Vagina (tissue), 2 donors: ENCODE measurements around the gene NLRP3. TPM values are rescaled to one million over a fixed set of nuclear protein-coding genes. Genes with fewer than 3 reads are reported as not detected.
A peak's percentile ranks its signal among the peaks of the same experiment; 100 is the strongest.
"Not testable (repeated sequence)": the region's sequence is repeated elsewhere in the genome, so short reads cannot be mapped to it uniquely, and the experiment has no call there.

Source experiments
- DNase-seq, 2 donors: peaks; one replicate each; pipeline ENCODE4 v3.0.0-alpha.2; 2017; ENCODE audit errors: extremely low spot score in 2 of 2
- H3K27ac ChIP-seq: fragments of 200-600 bp; sonication (generic); one replicate; pipeline ENCODE4 v1.5.1; 2019
- H3K27me3 ChIP-seq: fragments of 200-600 bp; sonication (generic); one replicate; pipeline ENCODE4 v1.5.1; 2019
- H3K36me3 ChIP-seq, 2 donors: fragments of 200-600 bp; sonication (generic); one replicate each; pipeline ENCODE4 v1.5.1; 2017 to 2019
- H3K4me1 ChIP-seq: fragments of 200-600 bp; sonication (generic); one replicate; pipeline ENCODE4 v1.5.1; 2019
- H3K4me3 ChIP-seq, 2 donors: fragments of 200-600 bp; sonication (generic); 1 replicate in 1 of 2; 2 replicates in 1 of 2; pipeline ENCODE4 v1.5.1; 2016 to 2019
- H3K9me3 ChIP-seq: fragments of 200-600 bp; sonication (generic); one replicate; pipeline ENCODE4 v1.5.1; 2019
- POLR2A ChIP-seq, 2 donors: fragments of 450-650 bp; IDR thresholded peaks; one replicate each; pipeline ENCODE4 v1.6.1; 2017; ENCODE audit warnings: antibody characterized with exemption in 2 of 2, mild to moderate bottlenecking in 2 of 2, moderate library complexity in 2 of 2
- POLR2AphosphoS5 ChIP-seq, 2 donors: sonication (generic); formaldehyde crosslinking; IDR thresholded peaks; one replicate each; pipeline ENCODE4 v1.9.0; 2017; ENCODE audit warnings: antibody characterized with exemption in 2 of 2, mild to moderate bottlenecking in 2 of 2, low read depth in 1 of 2; ENCODE audit not compliant: insufficient read depth in 1 of 2
- intact Hi-C: fragments of 100-400 bp; cut with DNase I; formaldehyde crosslinking; loops from one replicate; pipeline ENCODE4 v1.15.1; 2023
- total RNA-seq: library from RNA; depleted of rRNA; stranded (reverse); fragments of >200 nt; gene quantifications from one replicate; pipeline ENCODE4 v1.2.3, GENCODE V29; 2016
- TF ChIP-seq, protein P1 (sequence below), 3 experiments: fragments of 450-650 bp in 2 of 3; fragments of 200-600 bp in 1 of 3; sonication (generic) in 1 of 3; IDR thresholded peaks; one replicate each; pipeline ENCODE4 v1.5.1; 2017 to 2019; ENCODE audit warnings: antibody characterized with exemption in 3 of 3, mild to moderate bottlenecking in 2 of 3, moderate library complexity in 2 of 3

Gene NLRP3
- total RNA-seq, 1 donor from 2014 or later: 1.7 TPM

DNA sequence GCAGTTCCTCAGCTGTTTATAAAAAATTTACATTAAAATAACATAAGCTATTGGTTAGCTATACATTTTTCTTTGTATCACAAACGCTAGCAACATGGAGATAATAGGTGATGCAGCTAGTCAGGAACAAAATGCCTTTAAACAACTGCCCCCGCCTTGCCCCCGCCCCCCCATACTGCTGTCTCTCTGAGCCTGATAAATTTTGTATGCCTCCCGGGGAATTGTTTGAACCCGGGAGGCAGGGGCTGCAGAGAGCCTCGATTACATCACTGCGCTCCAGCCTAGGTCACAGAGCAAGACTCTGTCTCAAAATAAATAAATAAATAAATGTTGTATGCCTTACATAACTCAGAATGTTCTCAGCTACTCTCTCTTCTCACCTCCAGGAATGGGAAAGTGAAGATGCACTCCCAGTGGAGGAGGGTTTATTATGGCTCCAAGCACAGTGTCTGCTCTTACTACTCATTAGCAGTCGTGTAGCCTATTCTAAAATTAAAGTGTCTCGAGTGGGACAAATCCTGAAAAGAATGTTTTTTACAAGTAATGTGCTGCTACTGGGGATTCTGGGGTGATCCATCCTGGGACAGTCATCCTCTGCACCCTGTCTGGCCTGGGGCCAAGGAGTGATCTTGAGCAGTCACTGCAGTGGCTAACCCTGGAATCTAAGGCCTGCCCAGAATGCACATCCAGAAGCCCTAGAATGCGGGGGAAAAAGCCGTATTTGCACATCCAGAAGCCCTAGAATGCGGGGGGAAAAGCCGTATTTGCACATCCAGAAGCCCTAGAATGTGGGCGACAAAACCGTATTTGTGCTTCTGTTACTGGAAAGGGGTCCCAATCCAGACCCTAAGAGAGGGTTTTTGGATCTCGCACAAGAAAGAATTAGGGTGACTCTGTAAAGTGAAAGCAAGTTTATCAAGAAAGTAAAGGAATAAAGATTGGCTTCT, 44.9 kb upstream of the NLRP3 start:
- DNase-seq: no peak
- Histone ChIP-seq H3K36me3 (no peaks in the 10 kb centered on the region), H3K27me3 (no peaks in the 10 kb centered on the region), H3K9me3 (no peaks in the 10 kb centered on the region), H3K4me3 (no peak overlapping the region), H3K4me1 (peaks cover 12% of the 10 kb centered on the region), H3K27ac (no peak overlapping the region)
- intact Hi-C loops: no loop called here
- TF ChIP-seq POLR2A (IDR thresholded peaks at IDR 0.05) (no peak), POLR2AphosphoS5 (IDR thresholded peaks at IDR 0.05; ENCODE audit: insufficient read depth in 1 of 2, low read depth in 1 of 2) (no peak)
- TF ChIP-seq, protein P1, sequence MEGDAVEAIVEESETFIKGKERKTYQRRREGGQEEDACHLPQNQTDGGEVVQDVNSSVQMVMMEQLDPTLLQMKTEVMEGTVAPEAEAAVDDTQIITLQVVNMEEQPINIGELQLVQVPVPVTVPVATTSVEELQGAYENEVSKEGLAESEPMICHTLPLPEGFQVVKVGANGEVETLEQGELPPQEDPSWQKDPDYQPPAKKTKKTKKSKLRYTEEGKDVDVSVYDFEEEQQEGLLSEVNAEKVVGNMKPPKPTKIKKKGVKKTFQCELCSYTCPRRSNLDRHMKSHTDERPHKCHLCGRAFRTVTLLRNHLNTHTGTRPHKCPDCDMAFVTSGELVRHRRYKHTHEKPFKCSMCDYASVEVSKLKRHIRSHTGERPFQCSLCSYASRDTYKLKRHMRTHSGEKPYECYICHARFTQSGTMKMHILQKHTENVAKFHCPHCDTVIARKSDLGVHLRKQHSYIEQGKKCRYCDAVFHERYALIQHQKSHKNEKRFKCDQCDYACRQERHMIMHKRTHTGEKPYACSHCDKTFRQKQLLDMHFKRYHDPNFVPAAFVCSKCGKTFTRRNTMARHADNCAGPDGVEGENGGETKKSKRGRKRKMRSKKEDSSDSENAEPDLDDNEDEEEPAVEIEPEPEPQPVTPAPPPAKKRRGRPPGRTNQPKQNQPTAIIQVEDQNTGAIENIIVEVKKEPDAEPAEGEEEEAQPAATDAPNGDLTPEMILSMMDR (IDR thresholded peaks at IDR 0.05): no peak

DNA sequence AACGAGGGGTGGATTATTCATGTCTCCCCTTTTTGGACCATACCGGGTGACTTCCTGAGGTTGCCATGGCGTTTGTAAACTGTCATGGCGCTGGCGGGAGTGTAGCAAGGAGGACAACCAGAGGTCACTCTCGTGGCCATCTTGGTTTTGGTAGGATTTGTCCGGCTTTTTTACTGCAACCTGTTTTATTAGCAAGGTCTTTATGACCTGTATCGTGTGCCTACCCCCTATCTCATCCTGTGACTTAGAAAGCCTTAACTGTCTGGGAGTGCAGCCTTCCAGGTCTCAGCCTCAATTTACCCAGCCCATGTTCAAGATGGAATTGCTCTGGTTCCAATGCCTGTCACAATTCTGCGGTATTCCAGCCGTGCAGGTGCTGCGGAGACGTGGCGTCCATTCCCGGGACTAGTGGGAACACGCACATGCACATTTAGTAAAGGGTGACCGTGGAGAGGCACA, 44.1 kb upstream of the NLRP3 start:
- no peak for DNase-seq
- Histone ChIP-seq H3K27ac (no peak overlapping the region), H3K36me3 (no peaks in the 10 kb centered on the region), H3K27me3 (no peaks in the 10 kb centered on the region), H3K4me3 (no peak overlapping the region), H3K9me3 (no peaks in the 10 kb centered on the region), H3K4me1 (peaks cover 12% of the 10 kb centered on the region)
- TF ChIP-seq POLR2A (IDR thresholded peaks at IDR 0.05) (no peak), POLR2AphosphoS5 (IDR thresholded peaks at IDR 0.05; ENCODE audit: insufficient read depth in 1 of 2, low read depth in 1 of 2) (no peak)
- TF ChIP-seq, protein P1 (IDR thresholded peaks at IDR 0.05): no peak
- intact Hi-C loops: no loop called here

DNA sequence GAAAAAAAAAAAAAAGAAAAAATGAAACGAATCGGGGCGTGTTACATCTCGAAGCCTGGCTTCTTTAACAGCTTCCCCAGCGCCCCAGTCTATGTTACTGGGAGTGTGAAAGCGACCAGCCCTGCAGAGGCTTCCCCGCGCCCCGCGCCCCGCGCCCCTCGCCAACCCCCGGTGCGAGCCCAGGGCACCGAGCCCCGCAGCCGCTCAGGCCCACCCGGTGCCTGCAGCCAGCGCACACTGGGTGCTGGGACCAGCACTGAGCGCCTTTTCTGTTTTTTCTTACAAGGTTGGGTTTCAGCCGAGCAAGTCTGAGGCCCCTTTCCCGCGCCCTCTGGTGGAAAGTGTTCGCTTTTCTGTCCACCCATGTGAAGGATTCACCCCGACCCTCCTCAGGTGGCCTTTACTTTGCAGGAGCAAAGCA, 42.2 kb upstream of the NLRP3 start:
- H3K27ac ChIP-seq: no peak overlapping the region
- DNase-seq: no peak

DNA sequence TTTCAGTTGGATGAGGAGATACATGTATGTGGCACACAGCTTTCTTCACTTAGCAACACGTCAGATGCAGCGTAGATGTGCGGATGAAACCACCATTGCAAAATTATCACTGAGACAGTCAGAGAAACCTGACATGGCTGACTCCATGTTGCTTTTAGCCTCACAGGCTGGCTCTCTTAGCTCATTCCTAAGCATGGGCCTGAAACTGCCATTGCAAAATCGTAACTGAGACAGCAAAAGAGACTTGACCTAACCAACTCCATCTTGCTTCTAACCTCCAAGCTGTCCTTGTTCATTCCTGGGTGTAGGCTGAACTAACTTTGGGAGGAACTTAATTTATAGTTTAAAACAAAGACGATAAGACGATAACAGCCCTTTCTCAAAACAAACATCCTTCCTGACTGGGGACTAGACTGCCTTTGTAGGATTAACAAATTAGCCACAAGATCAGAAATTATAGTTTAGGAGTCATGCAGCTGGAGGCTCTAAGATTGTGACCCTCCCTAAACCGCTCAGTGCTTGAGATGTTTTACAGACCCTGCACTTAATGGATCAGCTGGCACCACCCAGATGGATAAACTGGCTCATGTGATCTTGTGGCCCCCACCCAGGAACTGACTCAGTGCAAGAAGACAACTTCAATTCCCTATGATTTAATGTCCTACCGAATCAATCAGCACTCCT, 41.2 kb upstream of the NLRP3 start:
- H3K9me3 ChIP-seq, H3K27me3 ChIP-seq, H3K27ac ChIP-seq, H3K4me1 ChIP-seq, DNase-seq, H3K4me3 ChIP-seq, intact Hi-C loops, H3K36me3 ChIP-seq: not testable (repeated sequence)

More for the DNA sequence above, 42.2 kb upstream of the NLRP3 start:
- H3K4me3 ChIP-seq: peak overlapping the region in 1 of 2 donors; percentile 16
- no peaks in the 10 kb centered on the region for H3K4me1 ChIP-seq
- intact Hi-C loops: no loop called here
- H3K27me3 ChIP-seq: no peaks in the 10 kb centered on the region
- TF ChIP-seq, protein P1 (IDR thresholded peaks at IDR 0.05): peak in 1 of 3 experiments; percentile 8
- TF ChIP-seq POLR2AphosphoS5 (IDR thresholded peaks at IDR 0.05; ENCODE audit: insufficient read depth in 1 of 2, low read depth in 1 of 2): no peak
- H3K9me3 ChIP-seq: no peaks in the 10 kb centered on the region
- no peaks in the 10 kb centered on the region for H3K36me3 ChIP-seq

DNA sequence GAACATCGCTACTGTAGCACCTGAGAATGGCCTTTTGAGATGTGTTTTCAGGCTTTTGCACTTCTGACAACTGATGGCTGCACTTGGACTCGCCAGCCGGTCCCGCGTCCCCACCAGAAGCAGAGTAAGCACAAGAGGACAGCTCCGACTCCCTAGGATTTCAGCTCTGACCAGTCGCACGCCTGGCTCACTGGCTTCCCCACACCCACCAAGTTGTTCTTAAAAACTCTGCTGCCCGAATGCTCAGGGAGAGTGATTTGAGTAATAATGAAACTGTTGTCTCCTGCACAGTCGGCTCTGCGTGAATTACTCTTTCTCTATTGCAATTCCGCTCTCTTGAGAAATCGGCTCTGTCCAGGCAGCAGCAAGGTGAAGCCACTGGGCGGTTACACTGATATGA, 40.2 kb upstream of the NLRP3 start:
- Histone ChIP-seq H3K4me1 (no peaks in the 10 kb centered on the region), H3K27ac (no peak overlapping the region), H3K27me3 (no peaks in the 10 kb centered on the region), H3K9me3 (no peaks in the 10 kb centered on the region), H3K36me3 (no peaks in the 10 kb centered on the region), H3K4me3 (no peak overlapping the region)
- TF ChIP-seq POLR2A (IDR thresholded peaks at IDR 0.05) (no peak), POLR2AphosphoS5 (IDR thresholded peaks at IDR 0.05; ENCODE audit: insufficient read depth in 1 of 2, low read depth in 1 of 2) (no peak)
- TF ChIP-seq, protein P1 (IDR thresholded peaks at IDR 0.05): no peak
- intact Hi-C loops: no loop called here
- DNase-seq: no peak
